Esophagus squamous epithelium (tissue), 5 donors: ENCODE data around the gene BIN2. TPM values are rescaled to one million over a fixed set of nuclear protein-coding genes. Genes with fewer than 3 reads are reported as not detected.
"Not testable (repeated sequence)": the region's sequence is repeated elsewhere in the genome, so short reads cannot be mapped to it uniquely, and the experiment has no call there.

Experiments used
- DNase-seq: peaks from one replicate; lab custom pipeline; 2025; lab: John Stamatoyannopoulos, UW
- H3K27ac ChIP-seq, 4 donors: fragments of 200-600 bp; sonication (generic); one replicate each; pipeline ENCODE4 v1.5.1; 2016 to 2019; ENCODE audit warnings: mild to moderate bottlenecking in 1 of 4
- H3K27me3 ChIP-seq, 4 donors: fragments of 200-600 bp; sonication (generic); 1 replicate in 3 of 4; 2 replicates in 1 of 4; pipeline versions ENCODE4 v1.5.1 to v1.6.0; 2017 to 2021; ENCODE audit warnings: antibody characterized with exemption in 1 of 4
- H3K36me3 ChIP-seq, 3 donors: fragments of 200-600 bp; sonication (generic); one replicate each; pipeline ENCODE4 v1.5.1; 2016 to 2019
- H3K4me1 ChIP-seq, 3 donors: fragments of 200-600 bp; sonication (generic); one replicate each; pipeline ENCODE4 v1.5.1; 2017 to 2019
- H3K4me3 ChIP-seq, 4 donors: fragments of 200-600 bp; sonication (generic); 1 replicate in 3 of 4; 2 replicates in 1 of 4; pipeline ENCODE4 v1.5.1; 2016 to 2019; ENCODE audit warnings: mild to moderate bottlenecking in 2 of 4, moderate library complexity in 1 of 4
- H3K9me3 ChIP-seq, 3 donors: fragments of 200-600 bp; sonication (generic); one replicate each; pipeline ENCODE4 v1.5.1; 2016 to 2019
- POLR2A ChIP-seq, 4 donors: fragments of 450-650 bp; IDR thresholded peaks; one replicate each; pipeline ENCODE4 v1.6.1; 2017; ENCODE audit warnings: antibody characterized with exemption in 4 of 4, mild to moderate bottlenecking in 4 of 4, moderate library complexity in 3 of 4
- WGBS, 2 donors: methylation state at CpG; one replicate each; pipeline ENCODE4 v1.1.5; 2018; 5-methylcytosine and 5-hydroxymethylcytosine counted together
- intact Hi-C: fragments of 100-400 bp; cut with DNase I; formaldehyde crosslinking; loops from one replicate; pipeline ENCODE4 v1.15.0; 2022
- total RNA-seq, 4 donors: library from RNA; depleted of rRNA; stranded (reverse); fragments of >200 nt; gene quantifications; one replicate each; pipeline ENCODE4 v1.1.0, GENCODE V29; 2016
- TF ChIP-seq, protein P1 (sequence below), 6 experiments: fragments of 450-650 bp in 4 of 6; fragments of 200-600 bp in 2 of 6; sonication (generic) in 2 of 6; IDR thresholded peaks; one replicate each; pipeline ENCODE4 v1.5.1; 2016 to 2019; ENCODE audit warnings: antibody characterized with exemption in 6 of 6, mild to moderate bottlenecking in 4 of 6, moderate library complexity in 4 of 6
- donor health status: DM: yes; HTN: yes; CAD: no.

BIN2 gene
- total RNA-seq, 4 donors from 2014 or later: 1.7 to 5.5 (median 3.3) TPM

DNA sequence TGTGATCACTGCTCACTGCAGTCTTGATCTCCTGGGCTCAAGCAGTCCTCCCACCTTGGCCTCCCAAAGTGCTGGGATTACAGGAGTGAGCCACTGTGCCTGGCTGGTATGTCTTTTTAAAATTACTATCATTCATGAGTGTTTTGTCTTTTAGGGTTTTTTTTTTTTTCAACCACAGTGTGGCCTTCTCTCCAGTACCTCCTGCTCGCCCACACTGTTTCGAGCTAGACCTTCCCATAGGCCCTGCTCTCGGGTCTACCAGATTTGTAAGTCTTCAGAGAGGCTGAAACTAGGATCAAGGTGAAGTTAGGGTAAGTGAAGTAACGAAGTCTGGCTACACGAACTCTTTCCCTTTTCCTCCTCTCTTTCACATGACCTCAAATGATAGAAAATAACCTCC, 1.5 kb downstream of the BIN2 start:
- intact Hi-C loops: no loop called here
- Histone ChIP-seq H3K4me3 (peak overlapping the region in 2 of 4 donors; percentile 43 to 59), H3K9me3 (no peaks in the 10 kb centered on the region), H3K4me1 (peaks cover 52 to 99% (median 54%) of the 10 kb centered on the region in 3 donors), H3K27me3 (no peaks in the 10 kb centered on the region), H3K27ac (peak overlapping the region; percentile 73 to 90 (median 80)), H3K36me3 (no peaks in the 10 kb centered on the region)
- DNase-seq: no peak
- TF ChIP-seq POLR2A (IDR thresholded peaks at IDR 0.05): no peak
- TF ChIP-seq, protein P1, sequence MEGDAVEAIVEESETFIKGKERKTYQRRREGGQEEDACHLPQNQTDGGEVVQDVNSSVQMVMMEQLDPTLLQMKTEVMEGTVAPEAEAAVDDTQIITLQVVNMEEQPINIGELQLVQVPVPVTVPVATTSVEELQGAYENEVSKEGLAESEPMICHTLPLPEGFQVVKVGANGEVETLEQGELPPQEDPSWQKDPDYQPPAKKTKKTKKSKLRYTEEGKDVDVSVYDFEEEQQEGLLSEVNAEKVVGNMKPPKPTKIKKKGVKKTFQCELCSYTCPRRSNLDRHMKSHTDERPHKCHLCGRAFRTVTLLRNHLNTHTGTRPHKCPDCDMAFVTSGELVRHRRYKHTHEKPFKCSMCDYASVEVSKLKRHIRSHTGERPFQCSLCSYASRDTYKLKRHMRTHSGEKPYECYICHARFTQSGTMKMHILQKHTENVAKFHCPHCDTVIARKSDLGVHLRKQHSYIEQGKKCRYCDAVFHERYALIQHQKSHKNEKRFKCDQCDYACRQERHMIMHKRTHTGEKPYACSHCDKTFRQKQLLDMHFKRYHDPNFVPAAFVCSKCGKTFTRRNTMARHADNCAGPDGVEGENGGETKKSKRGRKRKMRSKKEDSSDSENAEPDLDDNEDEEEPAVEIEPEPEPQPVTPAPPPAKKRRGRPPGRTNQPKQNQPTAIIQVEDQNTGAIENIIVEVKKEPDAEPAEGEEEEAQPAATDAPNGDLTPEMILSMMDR (IDR thresholded peaks at IDR 0.05): no peak
- 61 to 69% methylated on average over 5 of the region's 5 CpGs for WGBS, 2 donors

- peak overlapping the region; percentile 23 to 90 (median 76) for H3K27ac ChIP-seq
- DNase-seq: no peak
- TF ChIP-seq, protein P1 (IDR thresholded peaks at IDR 0.05): no peak
- no peak for TF ChIP-seq POLR2A (IDR thresholded peaks at IDR 0.05)
- WGBS, 2 donors: 84 to 86% methylated on average over 3 of the region's 3 CpGs
- H3K4me3 ChIP-seq: peak overlapping the region in 1 of 4 donors; percentile 43
- intact Hi-C loops: no loop called here
- no peaks in the 10 kb centered on the region for H3K36me3 ChIP-seq
- peaks cover 46 to 97% (median 50%) of the 10 kb centered on the region in 3 donors for H3K4me1 ChIP-seq
- H3K27me3 ChIP-seq: no peaks in the 10 kb centered on the region
- no peaks in the 10 kb centered on the region for H3K9me3 ChIP-seq
Observed at GRCh38 chr12:51321882-51322281, 2.1 kb downstream of the BIN2 start.

GRCh38 chr12:51320695-51321320, 3.2 kb downstream of the BIN2 start:
- no peak overlapping the region for H3K4me3 ChIP-seq
- no peaks in the 10 kb centered on the region for H3K27me3 ChIP-seq
- H3K27ac ChIP-seq: peak overlapping the region; percentile 23 to 90 (median 76)
- H3K36me3 ChIP-seq: no peaks in the 10 kb centered on the region
- no peak for DNase-seq
- no peaks in the 10 kb centered on the region for H3K9me3 ChIP-seq
- WGBS, 2 donors: 36 to 53% methylated on average over 3 of the region's 3 CpGs
- peaks cover 37 to 86% (median 42%) of the 10 kb centered on the region in 3 donors for H3K4me1 ChIP-seq
- intact Hi-C loops: no loop called here
- TF ChIP-seq, protein P1 (IDR thresholded peaks at IDR 0.05): no peak

DNA sequence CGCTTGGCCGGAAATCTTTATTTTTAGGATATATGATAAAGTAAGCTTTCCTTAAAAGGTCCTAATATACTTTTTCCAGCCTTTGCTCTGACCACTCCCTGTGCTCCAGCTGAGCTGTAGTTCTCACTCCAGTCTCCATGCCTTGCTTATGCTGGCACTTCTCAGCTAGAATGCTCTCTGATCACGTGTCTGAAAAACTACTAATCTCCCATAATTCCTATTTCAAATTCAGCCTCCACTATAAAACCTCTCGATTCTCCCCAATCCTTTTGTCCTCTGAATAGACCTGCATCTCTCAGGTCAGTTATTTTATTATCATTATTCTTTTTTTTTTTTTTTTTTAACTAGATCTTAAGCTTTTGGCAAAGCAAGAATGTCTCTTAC, 3.7 kb downstream of the BIN2 start:
- no peaks in the 10 kb centered on the region for H3K9me3 ChIP-seq
- H3K27me3 ChIP-seq: no peaks in the 10 kb centered on the region
- no peaks in the 10 kb centered on the region for H3K36me3 ChIP-seq
- intact Hi-C loops: no loop called here
- WGBS, 2 donors: 69 to 76% methylated on average over 4 of the region's 4 CpGs
- peaks cover 32 to 81% (median 37%) of the 10 kb centered on the region in 3 donors for H3K4me1 ChIP-seq
- no peak overlapping the region for H3K4me3 ChIP-seq
- no peak for TF ChIP-seq POLR2A (IDR thresholded peaks at IDR 0.05)
- TF ChIP-seq, protein P1 (IDR thresholded peaks at IDR 0.05): no peak
- no peak for DNase-seq
- peak overlapping the region in 3 of 4 donors; percentile 15 to 90 (median 78) for H3K27ac ChIP-seq

GRCh38 chr12:51318846-51319599, 5.0 kb downstream of the BIN2 start:
- H3K4me1 ChIP-seq: peaks cover 24 to 68% (median 30%) of the 10 kb centered on the region in 3 donors
- no peak for DNase-seq
- H3K4me3 ChIP-seq: no peak overlapping the region
- H3K9me3 ChIP-seq: no peaks in the 10 kb centered on the region
- TF ChIP-seq, protein P1 (IDR thresholded peaks at IDR 0.05): no peak
- TF ChIP-seq POLR2A (IDR thresholded peaks at IDR 0.05): no peak
- H3K27me3 ChIP-seq: no peaks in the 10 kb centered on the region
- intact Hi-C loops: no loop called here
- WGBS, 2 donors: 44 to 49% methylated on average over 3 of the region's 3 CpGs
- H3K27ac ChIP-seq: peak overlapping the region; percentile 12 to 76 (median 62)
- no peaks in the 10 kb centered on the region for H3K36me3 ChIP-seq

DNA sequence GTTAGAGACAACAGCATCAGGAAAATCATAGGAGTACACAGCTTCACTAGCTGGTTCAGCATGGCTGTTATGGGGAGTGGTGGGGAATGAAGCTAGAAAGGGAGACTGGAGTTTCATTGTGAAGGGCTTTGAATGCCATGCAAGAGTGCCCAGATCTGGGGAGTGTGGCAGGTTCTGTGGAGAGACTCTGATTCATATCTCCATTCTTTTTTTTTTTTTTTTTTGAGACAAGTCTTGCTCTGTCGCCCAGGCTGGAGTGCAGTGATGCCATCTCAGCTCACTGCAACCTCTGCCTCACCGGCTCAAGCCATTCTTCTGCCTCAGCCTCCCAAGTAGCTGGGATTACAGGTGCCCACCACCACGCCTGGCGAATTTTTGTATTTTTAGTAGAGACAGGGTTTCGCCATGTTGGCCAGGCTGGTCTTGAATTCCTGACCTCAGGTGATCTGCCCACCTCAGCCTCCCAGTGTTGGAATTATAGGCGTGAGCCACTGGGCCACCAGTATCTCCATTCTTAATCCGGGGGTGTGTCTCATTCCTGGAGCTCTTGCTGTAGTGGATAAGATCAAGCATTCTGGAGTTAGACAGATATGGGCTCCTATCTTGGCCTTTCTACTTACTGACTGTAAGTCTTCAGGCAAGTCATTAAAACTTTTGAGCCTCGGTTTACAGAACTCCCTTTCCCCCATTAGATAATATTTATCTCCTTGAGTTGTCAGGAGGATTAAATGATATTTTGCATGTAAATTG, 5.7 kb downstream of the BIN2 start:
- Histone ChIP-seq H3K27ac (peak overlapping the region; percentile 12 to 76 (median 72)), H3K4me1 (peaks cover 23 to 60% (median 24%) of the 10 kb centered on the region in 3 donors)
- H3K9me3 ChIP-seq, H3K27me3 ChIP-seq, DNase-seq, H3K36me3 ChIP-seq, H3K4me3 ChIP-seq, intact Hi-C loops: not testable (repeated sequence)
- 74 to 76% methylated on average over 6 to 7 of the region's 8 CpGs for WGBS, 2 donors
